Osteoblast (primary cell): ENCODE data around the gene ZNF524. TPM values are rescaled to one million over a fixed set of nuclear protein-coding genes. Genes with fewer than 3 reads are reported as not detected.

ENCODE experiments used
- DNase-seq: peaks from one replicate; pipeline ENCODE4 v3.0.0; 2011; ENCODE audit warnings: low spot score, mixed read lengths; ENCODE audit not compliant: insufficient read length; ENCODE audit errors: missing footprints
- H2AFZ ChIP-seq: 2 replicates; pipeline ENCODE4 v1.6.0; 2011; ENCODE audit warnings: mild to moderate bottlenecking, low read length
- H3K27ac ChIP-seq: 2 replicates; pipeline ENCODE4 v1.5.1; 2011; ENCODE audit warnings: mild to moderate bottlenecking, low read depth, low read length, moderate library complexity
- H3K27me3 ChIP-seq: 2 replicates; pipeline ENCODE4 v1.6.0; 2012; ENCODE audit warnings: mild to moderate bottlenecking, control low read depth, inconsistent platforms, low read length, moderate library complexity; ENCODE audit not compliant: insufficient read depth
- H3K36me3 ChIP-seq: 2 replicates; pipeline ENCODE4 v1.5.1; 2011; ENCODE audit warnings: mild to moderate bottlenecking, low read length, control low read depth, moderate library complexity; ENCODE audit not compliant: insufficient read depth
- H3K4me1 ChIP-seq: 2 replicates; pipeline ENCODE4 v1.5.1; 2011; ENCODE audit warnings: mild to moderate bottlenecking, low read length, control low read depth, moderate library complexity; ENCODE audit not compliant: insufficient read depth
- H3K4me2 ChIP-seq: 2 replicates; pipeline ENCODE4 v1.6.0; 2011; ENCODE audit warnings: mild to moderate bottlenecking, low read length; ENCODE audit not compliant: insufficient read depth
- H3K4me3 ChIP-seq: fragments of 200-600 bp; sonication (generic); 3 replicates; pipeline ENCODE4 v1.5.1; 2012; ENCODE audit warnings: mild to moderate bottlenecking, low read length, inconsistent platforms; ENCODE audit not compliant: insufficient read depth
- H3K79me2 ChIP-seq: 2 replicates; pipeline ENCODE4 v1.6.0; 2012; ENCODE audit warnings: mild to moderate bottlenecking, low read length, control low read depth, inconsistent platforms; ENCODE audit not compliant: insufficient read depth
- H3K9me3 ChIP-seq: 2 replicates; pipeline ENCODE4 v1.5.1; 2011; ENCODE audit warnings: low read depth, low read length, control low read depth
- H4K20me1 ChIP-seq: 2 replicates; pipeline ENCODE4 v1.6.0; 2012; ENCODE audit warnings: mild to moderate bottlenecking, low read length, control low read depth; ENCODE audit not compliant: insufficient read depth
- total RNA-seq: library from RNA; depleted of rRNA; stranded (reverse); fragments of >200 nt; gene quantifications from 2 replicates; pipeline ENCODE4 v1.2.3, GENCODE V29; 2012
- TF ChIP-seq, protein P1 (sequence below): IDR thresholded peaks from 2 replicates; pipeline ENCODE4 v1.5.1; 2011; ENCODE audit warnings: mild to moderate bottlenecking, low read depth, low read length, moderate library complexity; ENCODE audit errors: extremely low read depth

The ZNF524 gene
- total RNA-seq, 1 donor: 11.2 TPM

DNA sequence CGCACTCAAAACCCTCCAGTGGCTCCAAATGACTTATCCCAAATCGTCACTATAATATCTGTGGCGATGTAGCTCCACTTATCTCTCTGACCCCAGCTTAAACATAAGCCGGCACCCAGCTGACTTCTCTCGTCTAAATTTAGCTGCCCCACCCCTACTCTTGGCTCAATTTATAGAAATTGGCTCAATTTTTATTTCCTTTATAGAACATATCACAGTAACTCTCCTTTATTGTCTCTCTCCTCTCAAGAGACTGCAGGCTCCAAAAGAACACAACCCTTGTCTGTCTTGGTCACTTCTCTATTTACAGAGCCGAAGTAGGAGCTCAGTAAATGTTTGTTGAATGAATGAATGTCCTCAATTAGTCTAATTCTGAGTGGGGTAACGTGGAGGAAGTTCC, 23.5 kb downstream of the ZNF524 start:
- TF ChIP-seq, protein P1, sequence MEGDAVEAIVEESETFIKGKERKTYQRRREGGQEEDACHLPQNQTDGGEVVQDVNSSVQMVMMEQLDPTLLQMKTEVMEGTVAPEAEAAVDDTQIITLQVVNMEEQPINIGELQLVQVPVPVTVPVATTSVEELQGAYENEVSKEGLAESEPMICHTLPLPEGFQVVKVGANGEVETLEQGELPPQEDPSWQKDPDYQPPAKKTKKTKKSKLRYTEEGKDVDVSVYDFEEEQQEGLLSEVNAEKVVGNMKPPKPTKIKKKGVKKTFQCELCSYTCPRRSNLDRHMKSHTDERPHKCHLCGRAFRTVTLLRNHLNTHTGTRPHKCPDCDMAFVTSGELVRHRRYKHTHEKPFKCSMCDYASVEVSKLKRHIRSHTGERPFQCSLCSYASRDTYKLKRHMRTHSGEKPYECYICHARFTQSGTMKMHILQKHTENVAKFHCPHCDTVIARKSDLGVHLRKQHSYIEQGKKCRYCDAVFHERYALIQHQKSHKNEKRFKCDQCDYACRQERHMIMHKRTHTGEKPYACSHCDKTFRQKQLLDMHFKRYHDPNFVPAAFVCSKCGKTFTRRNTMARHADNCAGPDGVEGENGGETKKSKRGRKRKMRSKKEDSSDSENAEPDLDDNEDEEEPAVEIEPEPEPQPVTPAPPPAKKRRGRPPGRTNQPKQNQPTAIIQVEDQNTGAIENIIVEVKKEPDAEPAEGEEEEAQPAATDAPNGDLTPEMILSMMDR: no peak
- H3K4me3 ChIP-seq: peak overlapping the region; percentile 85

DNA sequence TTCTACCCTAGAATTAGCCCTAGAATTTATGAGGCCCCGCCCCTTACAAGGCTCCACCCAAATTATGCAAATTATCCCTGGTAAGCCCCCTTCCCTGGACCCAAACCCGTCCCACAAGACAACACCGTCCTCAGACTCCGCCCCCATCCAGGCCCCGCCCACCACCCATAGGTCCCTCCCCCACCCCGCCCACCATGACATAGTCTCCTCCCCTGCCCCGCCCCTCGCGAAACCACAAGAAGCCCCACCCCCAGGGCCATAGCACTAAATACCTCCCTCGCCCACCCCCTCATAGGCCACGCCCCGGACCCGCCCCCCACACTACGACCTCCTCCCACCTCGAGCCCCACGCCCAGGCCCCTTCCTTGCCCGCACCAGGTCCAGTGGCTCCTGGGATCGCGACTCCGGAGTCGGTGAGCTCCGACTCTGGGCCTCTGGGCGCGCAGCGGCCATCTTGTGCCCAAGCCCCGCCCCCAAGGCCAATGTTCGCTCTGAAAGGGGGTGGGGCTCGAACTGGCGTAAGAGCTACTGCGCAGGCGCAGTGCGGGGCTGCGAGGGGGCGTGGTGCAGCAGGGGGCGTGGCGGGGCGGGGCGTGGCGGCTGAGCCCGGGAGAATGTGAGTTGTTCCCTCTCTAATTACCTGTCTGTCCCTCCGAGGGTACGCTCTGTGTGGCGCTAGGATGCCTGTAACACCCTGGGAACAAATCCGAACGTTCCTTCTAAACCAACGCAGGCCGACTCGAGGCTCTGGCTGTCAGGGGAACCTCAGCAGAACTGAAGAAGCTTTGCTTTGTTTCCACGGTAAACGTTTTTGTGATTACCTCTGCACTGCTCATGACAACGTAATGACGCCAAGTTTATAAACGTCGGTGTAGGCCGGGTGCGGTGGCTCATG, 24.3 kb downstream of the ZNF524 start, which contains the start of gene ZNF784:
TSS of gene ZNF784 (minus strand) at position 458 of the 895 bp plus-strand sequence. CDS start at position 453, 5 bp downstream.
- H3K4me2 ChIP-seq: peak within 1 kb of the TSS; percentile 97
- H3K27ac ChIP-seq: peak within 1 kb of the TSS; percentile 78
- TF ChIP-seq, protein P1: no peak
- H3K9me3 ChIP-seq: no peaks in the 10 kb centered on the region
- H3K4me3 ChIP-seq: peak within 1 kb of the TSS; percentile 85
- peak within 1 kb of the TSS; percentile 98 for H2AFZ ChIP-seq
- H3K36me3 ChIP-seq: peaks cover 4% of the 10 kb centered on the region
- peaks cover 4% of the 10 kb centered on the region for H3K79me2 ChIP-seq
- H3K4me1 ChIP-seq: peaks cover 4% of the 10 kb centered on the region
- no peaks in the 10 kb centered on the region for H3K27me3 ChIP-seq
- peak; percentile 99 for DNase-seq
- peaks cover 7% of the 10 kb centered on the region for H4K20me1 ChIP-seq

More for the DNA sequence above, 23.5 kb downstream of the ZNF524 start:
- peaks cover 4% of the 10 kb centered on the region for H3K79me2 ChIP-seq
- no peak overlapping the region for H3K27ac ChIP-seq
- H2AFZ ChIP-seq: no peak overlapping the region
- H3K4me2 ChIP-seq: peak overlapping the region; percentile 20
- H3K9me3 ChIP-seq: no peaks in the 10 kb centered on the region
- peak; percentile 83 for DNase-seq
- no peaks in the 10 kb centered on the region for H3K27me3 ChIP-seq
- peaks cover 4% of the 10 kb centered on the region for H3K4me1 ChIP-seq
- peaks cover 4% of the 10 kb centered on the region for H3K36me3 ChIP-seq
- peaks cover 7% of the 10 kb centered on the region for H4K20me1 ChIP-seq

DNA sequence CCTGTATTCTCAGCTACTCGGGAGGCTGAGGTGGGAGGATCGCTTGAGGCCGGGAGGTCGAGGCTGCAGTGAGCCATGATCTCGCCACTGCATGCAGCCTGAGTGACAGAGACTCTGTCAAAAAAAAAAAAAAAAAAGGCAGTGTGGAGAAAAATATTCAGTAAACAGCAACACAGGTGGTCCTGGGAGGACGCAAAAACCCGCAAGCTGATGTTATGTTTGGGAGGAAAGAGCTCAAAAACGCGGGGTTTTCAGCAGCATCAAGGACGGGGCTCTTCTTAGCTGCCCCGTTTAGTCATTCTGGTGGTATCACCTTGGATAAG, 24.9 kb downstream of the ZNF524 start:
- no peaks in the 10 kb centered on the region for H3K27me3 ChIP-seq
- H3K4me2 ChIP-seq: peak overlapping the region; percentile 97
- TF ChIP-seq, protein P1: no peak
- DNase-seq: peak; percentile 18
- H3K27ac ChIP-seq: peak overlapping the region; percentile 78
- H4K20me1 ChIP-seq: peaks cover 7% of the 10 kb centered on the region
- H3K36me3 ChIP-seq: peaks cover 4% of the 10 kb centered on the region
- H3K4me1 ChIP-seq: peaks cover 4% of the 10 kb centered on the region
- H2AFZ ChIP-seq: peak overlapping the region; percentile 98
- peak overlapping the region; percentile 85 for H3K4me3 ChIP-seq
- peaks cover 4% of the 10 kb centered on the region for H3K79me2 ChIP-seq
- H3K9me3 ChIP-seq: no peaks in the 10 kb centered on the region

DNA sequence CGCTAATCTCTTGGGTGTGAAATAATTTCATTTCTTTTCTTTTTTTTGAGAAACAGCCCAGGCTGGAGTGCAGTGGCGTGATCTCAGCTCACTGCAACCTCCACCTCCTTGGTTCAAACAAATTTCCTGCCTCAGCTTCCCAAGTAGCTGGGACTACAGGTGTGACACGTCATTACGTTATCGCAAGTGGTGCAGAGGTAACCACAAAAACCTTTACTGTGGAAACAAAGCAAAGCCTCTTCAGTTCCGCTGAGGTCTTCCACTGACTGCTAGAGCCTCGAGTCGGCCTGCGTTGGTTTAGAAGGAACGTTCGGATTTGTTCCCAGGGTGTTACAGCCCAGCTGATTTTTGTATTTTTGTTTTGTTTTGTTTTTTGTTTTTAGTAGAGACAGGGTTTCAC, 26.3 kb downstream of the ZNF524 start:
- peaks cover 4% of the 10 kb centered on the region for H3K4me1 ChIP-seq
- no peaks in the 10 kb centered on the region for H3K9me3 ChIP-seq
- TF ChIP-seq, protein P1: no peak
- peaks cover 5% of the 10 kb centered on the region for H4K20me1 ChIP-seq
- no peak overlapping the region for H2AFZ ChIP-seq
- H3K4me2 ChIP-seq: no peak overlapping the region
- DNase-seq: no peak
- no peaks in the 10 kb centered on the region for H3K27me3 ChIP-seq
- H3K4me3 ChIP-seq: no peak overlapping the region
- no peak overlapping the region for H3K27ac ChIP-seq
- H3K36me3 ChIP-seq: no peaks in the 10 kb centered on the region
- H3K79me2 ChIP-seq: peaks cover 4% of the 10 kb centered on the region
